Lower leg skin (tissue), 4 donors: ENCODE data around the gene OSBPL2. TPM values are rescaled to one million over a fixed set of nuclear protein-coding genes. Genes with fewer than 3 reads are reported as not detected.

Source experiments
- DNase-seq, 2 donors: peaks; one replicate each; pipeline ENCODE4 v3.0.0-alpha.2; 2019; ENCODE audit warnings: low spot score in 2 of 2
- H3K4me3 ChIP-seq: fragments of 200-600 bp; sonication (generic); 2 replicates; pipeline ENCODE4 v1.5.1; 2017; ENCODE audit warnings: mild to moderate bottlenecking, low read depth; ENCODE audit not compliant: poor library complexity, severe bottlenecking
- CTCF ChIP-seq, 3 donors: fragments of 450-650 bp; IDR thresholded peaks; one replicate each; pipeline ENCODE4 v1.5.1; 2016; ENCODE audit warnings: antibody characterized with exemption in 3 of 3, mild to moderate bottlenecking in 3 of 3, moderate library complexity in 2 of 3
- POLR2A ChIP-seq, 2 donors: fragments of 450-650 bp; IDR thresholded peaks; one replicate each; pipeline ENCODE4 v1.6.1; 2016 to 2017; ENCODE audit warnings: antibody characterized with exemption in 2 of 2, mild to moderate bottlenecking in 1 of 2, moderate library complexity in 1 of 2
- WGBS, 2 donors: methylation state at CpG; one replicate each; pipeline ENCODE4 v1.1.5; 2018; 5-methylcytosine and 5-hydroxymethylcytosine counted together
- intact Hi-C: fragments of 100-400 bp; cut with DNase I; formaldehyde crosslinking; loops from one replicate; pipeline ENCODE4 v1.15.0; 2023; ENCODE audit warnings: low total_unique reads
- total RNA-seq, 4 donors: library from RNA; depleted of rRNA; stranded (reverse); fragments of >200 nt; gene quantifications; one replicate each; pipeline ENCODE4 v1.1.0, GENCODE V29; 2016

The OSBPL2 gene
- total RNA-seq, 4 donors from 2014 or later, result 69.7 to 135 (median 86.0) TPM

- TF ChIP-seq CTCF (IDR thresholded peaks at IDR 0.05) (no peak), POLR2A (IDR thresholded peaks at IDR 0.05) (no peak)
- 41 to 47% methylated on average over 6 to 7 of the region's 10 CpGs for WGBS, 2 donors
- intact Hi-C loops, result no loop called here
- H3K4me3 ChIP-seq, result no peak overlapping the region
- DNase-seq, result no peak
These were observed 10.7 kb upstream of the OSBPL2 start for GRCh38 chr20:62227591-62227976.

- TF ChIP-seq POLR2A (IDR thresholded peaks at IDR 0.05) (no peak), CTCF (IDR thresholded peaks at IDR 0.05) (no peak)
- 37 to 38% methylated on average over 26 to 33 of the region's 37 CpGs for WGBS, 2 donors
- intact Hi-C loops, result no loop called here
- no peak for DNase-seq
- H3K4me3 ChIP-seq, result no peak overlapping the region
These were observed 10.1 kb upstream of the OSBPL2 start for GRCh38 chr20:62227977-62228958.

- 73 to 75% methylated on average over 7 of the region's 7 CpGs for WGBS, 2 donors
- TF ChIP-seq CTCF (IDR thresholded peaks at IDR 0.05) (no peak), POLR2A (IDR thresholded peaks at IDR 0.05) (no peak)
- intact Hi-C loops, result no loop called here
- H3K4me3 ChIP-seq, result no peak overlapping the region
- DNase-seq, result no peak
These were observed 9.3 kb upstream of the OSBPL2 start for GRCh38 chr20:62228982-62229545.

GRCh38 chr20:62229667-62230066 lies 8.7 kb upstream of the OSBPL2 start:
- WGBS, 2 donors, result 57 to 71% methylated on average over 4 of the region's 4 CpGs
- DNase-seq, result no peak
- no peak overlapping the region for H3K4me3 ChIP-seq
- intact Hi-C loops, result no loop called here
- TF ChIP-seq POLR2A (IDR thresholded peaks at IDR 0.05) (no peak), CTCF (IDR thresholded peaks at IDR 0.05) (peak in 1 of 3 donors; percentile 49)

GRCh38 chr20:62230276-62230675 lies 8.0 kb upstream of the OSBPL2 start:
- WGBS, 2 donors, result 95 to 97% methylated on average over 2 of the region's 2 CpGs
- no peak overlapping the region for H3K4me3 ChIP-seq
- intact Hi-C loops, result no loop called here
- no peak for DNase-seq
- TF ChIP-seq POLR2A (IDR thresholded peaks at IDR 0.05) (no peak), CTCF (IDR thresholded peaks at IDR 0.05) (peak in 1 of 3 donors; percentile 59)
